ENCODE measurements around the gene CEP57L1.

Gene CEP57L1

GRCh38 chr6:109062767-109063352 lies 32.4 kb upstream of the CEP57L1 start:
- DNase-seq (ENCODE audit: low read depth in 1 of 2, low spot score in 1 of 2), result no peak
- Histone ChIP-seq H3K4me3 (replicated peaks; ENCODE audit: insufficient read depth, low read length) (no peak overlapping the region), H3K27ac (replicated peaks) (no peak overlapping the region), H3K27me3 (ENCODE audit: insufficient read depth, poor library complexity, severe bottlenecking) (no peaks in the 10 kb centered on the region)
- TF ChIP-seq SPI1 (IDR thresholded peaks at IDR 0.05; ENCODE audit: borderline replicate concordance, low read depth) (no peak), CTCF (IDR thresholded peaks at IDR 0.05; ENCODE audit: insufficient read depth, low read length) (no peak), POLR2AphosphoS5 (IDR thresholded peaks at IDR 0.05; ENCODE audit: low read depth) (no peak), REST (IDR thresholded peaks at IDR 0.05; ENCODE audit: insufficient replicate concordance, low read depth) (no peak), GABPA (IDR thresholded peaks at IDR 0.05; ENCODE audit: low read depth) (no peak)

GRCh38 chr6:109069746-109070145 lies 25.6 kb upstream of the CEP57L1 start:
- Histone ChIP-seq H3K27me3 (ENCODE audit: insufficient read depth, poor library complexity, severe bottlenecking) (no peaks in the 10 kb centered on the region), H3K27ac (replicated peaks) (no peak overlapping the region), H3K4me3 (replicated peaks; ENCODE audit: insufficient read depth, low read length) (no peak overlapping the region)
- TF ChIP-seq REST (IDR thresholded peaks at IDR 0.05; ENCODE audit: insufficient replicate concordance, low read depth) (no peak), GABPA (IDR thresholded peaks at IDR 0.05; ENCODE audit: low read depth) (no peak), SPI1 (IDR thresholded peaks at IDR 0.05; ENCODE audit: borderline replicate concordance, low read depth) (no peak), CTCF (IDR thresholded peaks at IDR 0.05; ENCODE audit: insufficient read depth, low read length) (no peak), POLR2AphosphoS5 (IDR thresholded peaks at IDR 0.05; ENCODE audit: low read depth) (no peak)
- peak in 1 of 2 experiments; percentile 71 for DNase-seq (ENCODE audit: low read depth in 1 of 2, low spot score in 1 of 2)

DNA sequence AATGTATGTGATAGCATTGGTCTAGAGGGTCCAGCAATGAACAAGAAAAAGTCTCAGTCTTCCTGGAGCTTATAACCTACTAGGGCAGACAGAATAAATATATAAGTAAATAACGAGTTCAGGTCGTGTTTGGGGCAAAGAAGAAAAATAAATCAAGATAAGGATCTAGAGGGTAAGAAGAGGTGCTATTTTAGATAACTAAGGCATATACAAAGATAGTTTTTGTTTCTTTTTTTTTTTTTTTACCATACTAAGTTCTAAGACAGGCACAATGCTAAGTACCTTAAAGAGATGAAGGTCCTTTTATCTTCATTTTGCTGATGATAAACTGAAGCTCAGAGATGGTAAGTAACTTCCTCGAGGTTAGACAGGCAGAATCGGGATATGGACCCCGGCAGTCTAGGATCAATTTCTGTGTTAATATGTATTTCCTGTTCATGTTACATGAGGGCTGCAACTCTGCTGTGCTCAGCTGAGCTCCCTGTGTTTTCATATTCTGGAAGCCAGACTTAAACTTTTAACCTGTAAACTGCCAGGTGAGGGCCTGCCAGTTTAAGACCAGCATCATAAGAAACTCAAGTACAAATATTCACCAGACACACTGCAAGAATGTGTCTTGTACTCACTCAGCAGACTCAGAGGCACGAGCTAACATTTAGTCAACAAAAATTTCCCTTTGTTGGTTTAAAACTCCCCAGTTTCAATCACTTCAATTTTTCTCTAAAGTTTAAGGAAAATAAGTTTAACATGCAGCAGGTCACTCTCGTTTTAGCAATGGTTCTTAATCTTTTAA lies 24.0 kb upstream of the CEP57L1 start:
- H3K27ac ChIP-seq (replicated peaks), result no peak overlapping the region
- TF ChIP-seq POLR2AphosphoS5 (IDR thresholded peaks at IDR 0.05; ENCODE audit: low read depth), result no peak
- no peak for TF ChIP-seq SPI1 (IDR thresholded peaks at IDR 0.05; ENCODE audit: borderline replicate concordance, low read depth)
- no peak for TF ChIP-seq CTCF (IDR thresholded peaks at IDR 0.05; ENCODE audit: insufficient read depth, low read length)
- TF ChIP-seq GABPA (IDR thresholded peaks at IDR 0.05; ENCODE audit: low read depth), result no peak
- TF ChIP-seq REST (IDR thresholded peaks at IDR 0.05; ENCODE audit: insufficient replicate concordance, low read depth), result no peak
- H3K27me3 ChIP-seq (ENCODE audit: insufficient read depth, poor library complexity, severe bottlenecking), result no peaks in the 10 kb centered on the region
- H3K4me3 ChIP-seq (replicated peaks; ENCODE audit: insufficient read depth, low read length), result no peak overlapping the region
- no peak for DNase-seq (ENCODE audit: low read depth in 1 of 2, low spot score in 1 of 2)

Data from HL-60 (cell line).